ENCODE results near the gene OAS3. TPM values are rescaled to one million over a fixed set of nuclear protein-coding genes. Genes with fewer than 3 reads are reported as not detected.

Gene OAS3
- total RNA-seq, 1 donor from 2014 or later, result 4.6 TPM

DNA sequence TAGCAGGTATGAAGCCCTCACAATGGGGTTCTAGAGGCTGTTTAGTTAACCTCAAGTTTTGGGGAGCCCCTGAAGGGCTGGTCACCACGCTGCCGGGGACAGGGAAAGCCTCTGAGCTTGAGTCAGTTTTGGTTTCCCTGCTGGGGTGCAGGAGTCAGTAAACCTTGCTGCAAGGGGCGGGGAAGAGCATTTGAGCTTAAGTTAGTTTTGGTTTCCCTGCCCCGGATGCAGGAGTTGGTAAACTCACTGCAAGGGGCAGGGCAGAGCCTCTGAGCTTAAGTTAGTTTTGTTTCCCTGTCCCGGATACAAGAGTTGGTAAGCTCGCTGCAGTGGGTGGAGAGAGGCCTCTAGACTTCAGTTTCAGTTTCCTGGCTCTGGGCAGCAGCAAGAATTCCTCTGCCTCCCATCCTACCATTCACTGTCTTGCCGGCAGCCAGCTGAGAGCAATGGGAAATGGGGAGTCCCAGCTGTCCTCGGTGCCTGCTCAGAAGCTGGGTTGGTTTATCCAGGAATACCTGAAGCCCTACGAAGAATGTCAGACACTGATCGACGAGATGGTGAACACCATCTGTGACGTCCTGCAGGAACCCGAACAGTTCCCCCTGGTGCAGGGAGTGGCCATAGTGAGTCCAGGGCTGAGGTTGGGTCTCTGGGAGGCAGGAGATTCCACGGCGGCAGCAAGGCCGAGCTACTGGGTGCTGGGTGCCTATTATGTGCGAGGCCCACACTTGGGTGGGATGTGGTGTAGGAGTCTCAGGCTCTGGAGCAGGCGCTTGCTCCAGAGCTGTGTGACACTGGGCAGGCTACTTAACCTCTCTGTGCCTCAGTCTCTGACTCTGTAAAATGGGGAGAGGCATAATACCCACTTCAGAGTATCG is 40.1 kb downstream of the OAS3 start, which contains the start of gene OAS2:
Gene OAS2, plus strand, starts transcription at position 357 of the 878 bp plus-strand sequence. Its CDS starts 90 bp downstream, at position 447.
- no peak for DNase-seq (ENCODE audit: extremely low spot score, unreplicated experiment)
- H3K9me3 Mint-ChIP-seq, result no peaks in the 10 kb centered on the region
- peaks cover 18% of the 10 kb centered on the region for H3K27me3 Mint-ChIP-seq
- H3K27ac Mint-ChIP-seq, result no peak within 1 kb of the TSS
- TF ChIP-seq, protein P1, sequence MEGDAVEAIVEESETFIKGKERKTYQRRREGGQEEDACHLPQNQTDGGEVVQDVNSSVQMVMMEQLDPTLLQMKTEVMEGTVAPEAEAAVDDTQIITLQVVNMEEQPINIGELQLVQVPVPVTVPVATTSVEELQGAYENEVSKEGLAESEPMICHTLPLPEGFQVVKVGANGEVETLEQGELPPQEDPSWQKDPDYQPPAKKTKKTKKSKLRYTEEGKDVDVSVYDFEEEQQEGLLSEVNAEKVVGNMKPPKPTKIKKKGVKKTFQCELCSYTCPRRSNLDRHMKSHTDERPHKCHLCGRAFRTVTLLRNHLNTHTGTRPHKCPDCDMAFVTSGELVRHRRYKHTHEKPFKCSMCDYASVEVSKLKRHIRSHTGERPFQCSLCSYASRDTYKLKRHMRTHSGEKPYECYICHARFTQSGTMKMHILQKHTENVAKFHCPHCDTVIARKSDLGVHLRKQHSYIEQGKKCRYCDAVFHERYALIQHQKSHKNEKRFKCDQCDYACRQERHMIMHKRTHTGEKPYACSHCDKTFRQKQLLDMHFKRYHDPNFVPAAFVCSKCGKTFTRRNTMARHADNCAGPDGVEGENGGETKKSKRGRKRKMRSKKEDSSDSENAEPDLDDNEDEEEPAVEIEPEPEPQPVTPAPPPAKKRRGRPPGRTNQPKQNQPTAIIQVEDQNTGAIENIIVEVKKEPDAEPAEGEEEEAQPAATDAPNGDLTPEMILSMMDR (conservative IDR thresholded peaks at IDR 0.05), result no peak
- no peaks in the 10 kb centered on the region for H3K4me1 Mint-ChIP-seq (ENCODE audit: unreplicated experiment)
- no peak within 1 kb of the TSS for H3K4me3 Mint-ChIP-seq
- H3K36me3 Mint-ChIP-seq, result no peaks in the 10 kb centered on the region

DNA sequence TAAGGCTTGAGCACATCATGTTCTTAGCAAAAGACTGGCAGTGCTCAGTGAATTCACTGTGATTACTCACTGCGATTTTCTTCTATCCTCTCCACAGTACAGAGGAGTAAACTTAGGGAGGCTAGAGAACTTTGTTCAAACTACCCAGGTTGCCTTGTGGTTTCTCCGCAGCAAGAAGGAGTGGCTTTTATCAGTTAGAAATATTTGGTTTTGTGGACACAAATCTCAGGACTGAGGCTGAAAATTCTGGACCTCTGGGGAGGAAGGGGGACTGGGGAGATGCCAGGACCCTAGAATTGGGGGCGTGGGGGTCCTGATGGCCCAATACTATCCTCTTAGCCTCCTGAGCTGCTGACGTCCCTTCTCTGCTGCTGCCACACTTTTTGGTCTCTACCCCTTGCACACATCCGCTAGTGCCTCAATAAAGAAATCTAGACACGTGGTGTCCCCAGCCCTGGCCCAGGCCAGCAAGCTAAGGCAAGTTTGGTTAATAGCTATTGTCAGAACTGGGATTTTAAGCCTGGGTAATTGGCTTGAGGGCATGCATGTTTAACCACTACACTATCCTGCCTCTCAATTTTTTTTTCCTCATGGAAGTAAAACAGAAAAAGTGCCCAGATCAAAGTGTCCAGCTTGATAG is 40.9 kb downstream of the OAS3 start:
- H3K9me3 Mint-ChIP-seq, result no peaks in the 10 kb centered on the region
- H3K27ac Mint-ChIP-seq, result no peak overlapping the region
- no peaks in the 10 kb centered on the region for H3K4me1 Mint-ChIP-seq (ENCODE audit: unreplicated experiment)
- DNase-seq (ENCODE audit: extremely low spot score, unreplicated experiment), result no peak
- H3K27me3 Mint-ChIP-seq, result peaks cover 18% of the 10 kb centered on the region
- TF ChIP-seq, protein P1 (conservative IDR thresholded peaks at IDR 0.05), result no peak
- H3K36me3 Mint-ChIP-seq, result no peaks in the 10 kb centered on the region
- no peak overlapping the region for H3K4me3 Mint-ChIP-seq

DNA sequence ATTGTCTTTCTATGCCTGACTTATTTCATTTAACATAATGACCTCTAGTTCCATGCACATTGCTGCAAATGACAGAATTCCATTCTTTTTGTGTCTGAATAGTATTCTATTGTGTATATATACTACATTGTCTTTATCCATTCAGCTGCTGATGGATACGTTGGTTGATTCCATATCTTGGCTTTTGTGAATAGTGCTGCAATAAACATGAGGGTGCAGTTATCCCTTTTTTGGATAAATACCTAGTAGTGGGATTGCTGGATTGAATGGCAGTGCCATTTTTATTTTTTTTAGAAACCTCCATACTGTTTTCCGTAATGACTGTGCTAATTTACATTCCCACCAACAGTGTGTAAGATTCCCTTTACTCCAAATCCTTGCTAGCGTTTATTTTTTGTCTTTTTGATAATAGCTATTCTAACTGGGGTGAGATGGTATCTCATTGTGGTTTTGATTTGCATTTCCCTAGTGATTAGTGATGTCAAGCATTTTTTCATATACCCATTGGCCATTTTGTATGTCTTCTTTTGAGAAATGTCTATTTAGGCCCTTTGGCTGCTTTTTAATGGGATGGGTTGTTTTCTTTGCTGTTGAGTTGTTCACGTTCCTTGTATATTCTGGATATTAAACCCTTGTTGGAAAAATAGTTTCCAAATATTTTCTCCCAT is 42.4 kb downstream of the OAS3 start:
- no peak overlapping the region for H3K27ac Mint-ChIP-seq
- H3K9me3 Mint-ChIP-seq, result no peaks in the 10 kb centered on the region
- no peak overlapping the region for H3K4me3 Mint-ChIP-seq
- TF ChIP-seq, protein P1 (conservative IDR thresholded peaks at IDR 0.05), result no peak
- no peaks in the 10 kb centered on the region for H3K4me1 Mint-ChIP-seq (ENCODE audit: unreplicated experiment)
- DNase-seq (ENCODE audit: extremely low spot score, unreplicated experiment), result no peak
- H3K27me3 Mint-ChIP-seq, result peaks cover 18% of the 10 kb centered on the region
- H3K36me3 Mint-ChIP-seq, result no peaks in the 10 kb centered on the region

DNA sequence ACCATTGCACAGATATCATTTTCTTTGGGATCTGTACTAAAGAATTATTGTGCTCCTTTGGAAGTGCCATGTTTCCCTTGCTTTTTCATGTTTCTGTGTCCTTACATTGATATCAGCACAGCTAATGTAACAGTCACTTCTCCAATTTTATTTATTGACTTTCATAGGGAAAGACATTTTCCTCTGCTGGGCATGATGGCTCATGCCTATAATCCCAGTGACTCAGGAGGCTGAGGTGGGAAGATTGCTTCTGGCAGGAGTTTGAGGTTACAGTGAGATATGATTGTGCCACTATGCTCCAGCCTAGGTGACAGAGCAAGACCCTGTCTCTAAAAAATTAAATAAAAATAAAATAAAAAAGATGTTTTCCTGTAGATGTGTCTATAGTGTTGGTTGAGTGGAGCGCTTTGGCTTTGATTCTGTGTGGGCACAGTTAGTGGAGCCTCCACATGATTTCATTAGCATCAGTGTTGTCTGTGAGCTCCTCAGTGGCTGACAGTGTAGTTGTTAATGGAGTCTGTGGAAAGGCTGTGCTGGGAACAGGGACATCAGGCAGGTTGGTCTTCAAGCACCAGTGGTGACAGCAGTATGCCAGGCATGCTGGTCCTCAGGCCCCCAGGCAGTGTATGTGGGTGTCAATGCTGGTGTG is 47.5 kb downstream of the OAS3 start:
- Mint-ChIP-seq H3K9me3 (no peaks in the 10 kb centered on the region), H3K27me3 (peaks cover 32% of the 10 kb centered on the region), H3K4me3 (no peak overlapping the region), H3K27ac (no peak overlapping the region), H3K36me3 (no peaks in the 10 kb centered on the region), H3K4me1 (ENCODE audit: unreplicated experiment) (no peaks in the 10 kb centered on the region)
- TF ChIP-seq, protein P1 (conservative IDR thresholded peaks at IDR 0.05), result no peak
- DNase-seq (ENCODE audit: extremely low spot score, unreplicated experiment), result no peak

DNA sequence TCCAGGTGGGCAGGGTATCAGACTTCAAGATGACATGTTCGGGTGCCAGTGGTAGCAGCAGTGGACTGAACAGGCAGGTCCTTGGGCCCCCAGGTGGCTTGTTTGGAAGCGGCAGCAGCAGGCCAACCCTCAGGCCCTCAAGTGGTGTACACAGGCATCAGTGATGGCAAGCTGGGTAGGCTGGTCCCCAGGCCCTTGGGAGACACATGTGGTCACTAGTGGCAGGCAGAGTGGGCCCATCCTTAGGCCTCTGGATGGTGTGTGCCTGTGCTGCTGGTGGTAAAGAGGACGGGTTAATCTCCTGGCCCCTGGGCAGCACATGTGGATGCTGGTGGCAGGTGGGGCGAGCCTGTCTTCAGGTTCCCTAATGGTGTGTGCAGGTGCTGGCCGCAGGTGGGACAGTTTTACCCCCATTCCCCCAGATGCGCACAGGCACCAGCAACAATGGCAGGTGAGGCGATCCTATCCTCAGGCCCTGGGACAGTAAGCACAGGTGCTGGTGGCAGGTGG is 48.1 kb downstream of the OAS3 start:
- no peak for DNase-seq (ENCODE audit: extremely low spot score, unreplicated experiment)
- H3K9me3 Mint-ChIP-seq, result no peaks in the 10 kb centered on the region

More for the DNA sequence above, 48.1 kb downstream of the OAS3 start:
- H3K36me3 Mint-ChIP-seq, result no peaks in the 10 kb centered on the region
- H3K4me3 Mint-ChIP-seq, result no peak overlapping the region
- no peaks in the 10 kb centered on the region for H3K4me1 Mint-ChIP-seq (ENCODE audit: unreplicated experiment)
- TF ChIP-seq, protein P1 (conservative IDR thresholded peaks at IDR 0.05), result no peak
- H3K27me3 Mint-ChIP-seq, result peaks cover 38% of the 10 kb centered on the region
- no peak overlapping the region for H3K27ac Mint-ChIP-seq
